BJ (cell line): ENCODE results near the gene NPAS3. TPM values are rescaled to one million over a fixed set of nuclear protein-coding genes. Genes with fewer than 3 reads are reported as not detected.

ENCODE experiments used
- CTCF ChIA-PET: fragments of 350-600 bp; formaldehyde crosslinking; extraction: SDS; loops from one replicate; lab custom pipeline; 2021; ENCODE audit warnings: antibody characterized with exemption, inconsistent platforms; lab: Yijun Ruan, JAX
- POLR2A ChIA-PET: fragments of 300-600 bp; sonication (Branson Sonifier 250); formaldehyde crosslinking; extraction: SDS; loops from one replicate; lab custom pipeline; 2021; ENCODE audit warnings: antibody characterized with exemption; lab: Charles Lee
- DNase-seq: peaks from one replicate; pipeline ENCODE4 v3.0.0-alpha.2; 2011; ENCODE audit warnings: low read depth
- H3K27me3 ChIP-seq: 2 replicates; pipeline ENCODE4 v1.6.0; 2011; ENCODE audit warnings: low read length; ENCODE audit not compliant: control insufficient read depth, insufficient read depth
- H3K36me3 ChIP-seq: 2 replicates; pipeline ENCODE4 v1.5.1; 2011; ENCODE audit warnings: low read length; ENCODE audit not compliant: control insufficient read depth, insufficient read depth
- H3K4me3 ChIP-seq: 2 replicates; pipeline ENCODE4 v1.5.1; 2011; ENCODE audit warnings: low read depth, mild to moderate bottlenecking, control low read depth, low read length
- polyA plus RNA-seq: library from polyadenylated mRNA; depleted of rRNA; stranded (reverse); fragments of >200 nt; gene quantifications from 2 replicates; pipeline ENCODE4 v1.2.3, GENCODE V29; 2011
- TF ChIP-seq, protein P1 (sequence below): IDR thresholded peaks from 2 replicates; pipeline ENCODE4 v1.5.1; 2011; ENCODE audit warnings: low read depth, mild to moderate bottlenecking, control low read depth, inconsistent platforms, low read length, moderate library complexity; ENCODE audit not compliant: insufficient read depth

NPAS3 gene
- polyA plus RNA-seq, 1 experiment = 0.09 TPM

DNA sequence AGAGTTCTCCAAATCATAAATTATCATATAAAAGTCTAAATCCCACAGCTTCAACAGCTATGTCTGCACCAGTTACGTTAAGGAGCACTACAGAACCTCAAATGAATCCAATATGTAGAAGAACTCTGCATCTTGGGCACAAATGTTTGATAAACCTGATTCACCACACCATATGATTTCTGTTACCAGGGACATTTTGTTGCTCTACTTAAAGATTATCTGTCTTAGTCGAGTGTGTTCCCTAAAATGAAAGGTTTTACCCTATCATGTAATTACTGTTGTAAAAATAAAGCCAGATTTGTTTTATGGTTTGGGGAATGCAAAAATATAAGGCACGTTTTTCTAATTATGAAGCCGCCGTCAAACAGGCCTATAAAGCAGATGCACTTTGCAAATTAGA lies 649.1 kb downstream of the NPAS3 start:
- TF ChIP-seq, protein P1, sequence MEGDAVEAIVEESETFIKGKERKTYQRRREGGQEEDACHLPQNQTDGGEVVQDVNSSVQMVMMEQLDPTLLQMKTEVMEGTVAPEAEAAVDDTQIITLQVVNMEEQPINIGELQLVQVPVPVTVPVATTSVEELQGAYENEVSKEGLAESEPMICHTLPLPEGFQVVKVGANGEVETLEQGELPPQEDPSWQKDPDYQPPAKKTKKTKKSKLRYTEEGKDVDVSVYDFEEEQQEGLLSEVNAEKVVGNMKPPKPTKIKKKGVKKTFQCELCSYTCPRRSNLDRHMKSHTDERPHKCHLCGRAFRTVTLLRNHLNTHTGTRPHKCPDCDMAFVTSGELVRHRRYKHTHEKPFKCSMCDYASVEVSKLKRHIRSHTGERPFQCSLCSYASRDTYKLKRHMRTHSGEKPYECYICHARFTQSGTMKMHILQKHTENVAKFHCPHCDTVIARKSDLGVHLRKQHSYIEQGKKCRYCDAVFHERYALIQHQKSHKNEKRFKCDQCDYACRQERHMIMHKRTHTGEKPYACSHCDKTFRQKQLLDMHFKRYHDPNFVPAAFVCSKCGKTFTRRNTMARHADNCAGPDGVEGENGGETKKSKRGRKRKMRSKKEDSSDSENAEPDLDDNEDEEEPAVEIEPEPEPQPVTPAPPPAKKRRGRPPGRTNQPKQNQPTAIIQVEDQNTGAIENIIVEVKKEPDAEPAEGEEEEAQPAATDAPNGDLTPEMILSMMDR = no peak
- H3K4me3 ChIP-seq = no peak overlapping the region
- H3K27me3 ChIP-seq = no peaks in the 10 kb centered on the region
- ChIA-PET CTCF (no interaction called here), POLR2A (no interaction called here)
- no peaks in the 10 kb centered on the region for H3K36me3 ChIP-seq
- no peak for DNase-seq

DNA sequence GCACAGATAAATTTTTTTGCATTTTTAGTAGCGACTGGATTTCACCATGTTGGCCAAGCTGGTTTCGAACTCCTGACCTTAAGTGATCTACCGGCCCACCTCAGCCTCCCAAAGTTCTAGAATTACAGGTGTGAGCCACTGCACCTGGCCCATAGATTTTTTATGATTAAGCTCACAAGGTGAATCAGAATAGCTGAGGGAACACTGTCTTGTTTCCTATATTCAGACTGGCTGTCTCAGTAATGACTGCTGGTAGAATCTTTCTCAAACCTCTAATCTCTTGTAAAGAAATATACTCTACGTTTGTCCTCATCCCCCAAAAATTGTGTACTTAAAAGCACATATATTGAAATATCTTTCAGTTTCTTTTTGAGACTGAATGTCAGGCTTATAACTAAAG lies 650.1 kb downstream of the NPAS3 start:
- DNase-seq = no peak
- Histone ChIP-seq H3K4me3 (no peak overlapping the region), H3K36me3 (no peaks in the 10 kb centered on the region), H3K27me3 (no peaks in the 10 kb centered on the region)
- ChIA-PET POLR2A (no interaction called here), CTCF (interaction anchor here (2.5 kb wide), 1 partner anchor 204 kb away, joined by 7 read pairs; no protein-coding TSS in a partner anchor)
- TF ChIP-seq, protein P1 = no peak

DNA sequence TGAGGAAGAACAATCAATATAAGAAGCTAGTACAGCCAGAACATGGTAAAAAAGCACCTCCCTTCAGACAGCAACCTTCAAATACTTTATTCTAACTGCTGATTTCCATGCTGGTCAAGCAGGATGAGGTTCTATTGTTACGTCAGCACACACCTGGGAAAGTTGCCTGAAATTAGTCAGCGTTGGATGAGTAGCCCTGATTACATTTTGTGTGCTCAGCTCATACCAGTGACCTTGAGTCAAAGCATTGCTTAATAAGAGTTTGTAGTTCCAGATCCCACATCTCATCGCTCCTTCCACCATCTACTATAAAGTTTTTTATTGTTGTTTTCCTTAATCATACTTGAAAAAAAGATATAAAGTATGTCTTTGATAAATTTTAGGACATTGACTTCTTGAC lies 650.7 kb downstream of the NPAS3 start:
- peak; percentile 81 for DNase-seq
- TF ChIP-seq, protein P1 = no peak
- H3K36me3 ChIP-seq = no peaks in the 10 kb centered on the region
- no peaks in the 10 kb centered on the region for H3K27me3 ChIP-seq
- POLR2A ChIA-PET = no interaction called here
- CTCF ChIA-PET = interaction anchor here (2.5 kb wide), 1 partner anchor 203 kb away, joined by 7 read pairs; no protein-coding TSS in a partner anchor
- no peak overlapping the region for H3K4me3 ChIP-seq

DNA sequence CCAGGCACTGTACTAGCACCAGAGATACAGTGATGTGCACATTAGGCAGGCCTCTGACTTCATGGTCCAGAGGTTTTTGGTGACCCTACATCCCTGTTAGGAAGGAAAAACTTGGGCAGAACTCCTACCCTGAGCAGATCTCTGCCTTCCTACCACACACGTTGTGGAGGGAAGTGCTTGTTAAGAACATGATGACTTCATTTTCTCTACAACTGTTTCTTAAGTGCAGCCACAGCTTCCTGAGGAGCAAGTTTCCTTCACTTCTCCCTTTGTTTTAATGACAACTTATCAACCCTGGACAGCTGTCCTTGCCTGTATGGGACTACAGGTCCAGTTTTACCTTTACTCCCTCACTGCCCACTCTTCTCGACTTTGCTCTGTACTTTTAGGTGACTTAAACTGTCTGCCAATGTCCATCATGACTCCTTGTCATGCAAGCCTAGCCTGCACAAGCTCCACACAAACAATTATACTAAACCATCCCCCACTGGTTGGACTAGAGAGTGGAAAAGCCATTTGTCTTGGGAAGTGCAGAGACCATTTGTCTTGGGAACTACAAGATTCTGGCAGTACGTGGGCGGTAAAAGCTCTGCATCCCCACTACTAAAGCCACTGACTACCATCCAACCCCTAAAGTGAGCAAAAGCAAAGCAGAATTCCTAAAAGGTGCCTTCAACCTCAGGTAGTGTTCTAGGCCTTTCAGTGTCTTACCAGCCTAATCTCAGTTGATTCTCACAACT lies 652.4 kb downstream of the NPAS3 start:
- H3K27me3 ChIP-seq = no peaks in the 10 kb centered on the region
- POLR2A ChIA-PET = no interaction called here
- CTCF ChIA-PET = interaction anchor here (2.5 kb wide), 1 partner anchor 202 kb away, joined by 7 read pairs; no protein-coding TSS in a partner anchor
- no peak for DNase-seq
- no peaks in the 10 kb centered on the region for H3K36me3 ChIP-seq
- TF ChIP-seq, protein P1 = no peak
- no peak overlapping the region for H3K4me3 ChIP-seq

DNA sequence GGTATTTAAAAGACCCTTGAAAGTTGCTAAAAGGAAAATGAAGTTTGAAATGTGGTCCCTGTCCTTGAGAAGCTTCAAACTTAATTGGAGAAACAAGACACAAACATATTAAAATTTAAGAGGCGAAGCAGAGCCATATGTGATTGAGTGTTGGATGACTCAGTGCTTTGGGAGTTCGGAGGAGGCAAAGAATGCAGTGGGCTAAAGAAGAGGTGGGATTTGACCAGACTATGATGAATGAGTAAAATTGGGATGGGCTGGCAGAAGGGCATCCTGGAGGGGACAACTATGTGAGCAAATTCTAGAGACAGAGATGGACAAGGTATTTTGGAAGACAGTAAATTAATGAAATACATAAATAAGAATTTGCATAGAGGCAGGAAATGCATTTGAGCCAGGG lies 653.6 kb downstream of the NPAS3 start:
- no peaks in the 10 kb centered on the region for H3K27me3 ChIP-seq
- TF ChIP-seq, protein P1 = no peak
- peak; percentile 27 for DNase-seq
- no peaks in the 10 kb centered on the region for H3K36me3 ChIP-seq
- ChIA-PET POLR2A (no interaction called here), CTCF (no interaction called here)
- H3K4me3 ChIP-seq = no peak overlapping the region
